Upper lobe of left lung (tissue), 6 donors: ENCODE measurements around the gene IRF3. TPM values are rescaled to one million over a fixed set of nuclear protein-coding genes. Genes with fewer than 3 reads are reported as not detected.

Experiments used
- ATAC-seq, 2 donors: fragments of 200-7000 bp; cut with Tn5 transposase; one replicate each; pipeline ENCODE4 v1.9.1; 2022; ENCODE audit warnings: mild to moderate bottlenecking in 2 of 2, moderate library complexity in 2 of 2; ENCODE audit not compliant: low FRiP score in 2 of 2
- DNase-seq, 2 donors: peaks; one replicate each; pipeline ENCODE4 v3.0.0-alpha.2; 2019 to 2020
- H3K27ac ChIP-seq, 4 donors: fragments of 200-600 bp; sonication (generic); one replicate each; pipeline ENCODE4 v1.5.1; 2016 to 2019
- H3K27me3 ChIP-seq, 4 donors: fragments of 200-600 bp; sonication (generic); one replicate each; pipeline ENCODE4 v1.5.1; 2017 to 2019
- H3K36me3 ChIP-seq, 4 donors: fragments of 200-600 bp; sonication (generic); one replicate each; pipeline ENCODE4 v1.5.1; 2016 to 2019
- H3K4me1 ChIP-seq, 4 donors: fragments of 200-600 bp; sonication (generic); one replicate each; pipeline ENCODE4 v1.5.1; 2018 to 2019
- H3K4me3 ChIP-seq, 4 donors: fragments of 200-600 bp; sonication (generic); one replicate each; pipeline ENCODE4 v1.5.1; 2017 to 2019; ENCODE audit warnings: mild to moderate bottlenecking in 2 of 4, moderate library complexity in 1 of 4
- H3K9me3 ChIP-seq, 4 donors: fragments of 200-600 bp; sonication (generic); one replicate each; pipeline ENCODE4 v1.5.1; 2018 to 2019
- EP300 ChIP-seq, 4 donors: sonication (generic); formaldehyde crosslinking; IDR thresholded peaks; one replicate each; pipeline ENCODE4 v1.5.1; 2017; ENCODE audit warnings: antibody characterized with exemption in 4 of 4, control low read depth in 2 of 4
- POLR2A ChIP-seq, 4 donors: fragments of 450-650 bp; IDR thresholded peaks; one replicate each; pipeline ENCODE4 v1.5.1; 2016 to 2017; ENCODE audit warnings: antibody characterized with exemption in 4 of 4, mild to moderate bottlenecking in 2 of 4
- POLR2AphosphoS5 ChIP-seq, 2 donors: sonication (generic); formaldehyde crosslinking; IDR thresholded peaks; one replicate each; pipeline ENCODE4 v1.5.1; 2017; ENCODE audit warnings: antibody characterized with exemption in 2 of 2
- WGBS, 2 donors: methylation state at CpG; one replicate each; pipeline ENCODE4 v1.1.5; 2017 to 2018; 5-methylcytosine and 5-hydroxymethylcytosine counted together
- total RNA-seq, 6 donors: library from RNA; depleted of rRNA in 4 of 6; stranded (reverse); fragments of >200 nt in 4 of 6; gene quantifications; one replicate each; pipeline versions ENCODE4 v1.1.0 to v1.2.1, GENCODE V29; 2016 to 2021
- TF ChIP-seq, protein P1 (sequence below), 6 experiments: fragments of 450-650 bp in 4 of 6; fragments of 200-600 bp in 2 of 6; sonication (generic) in 2 of 6; IDR thresholded peaks; one replicate each; pipeline ENCODE4 v1.5.1; 2016 to 2019; ENCODE audit warnings: antibody characterized with exemption in 6 of 6
- donor health status: DM: no; HTN: no; CAD: no; lungs with moderate emphysema.
- donor health status: DM: no; HTN: yes; CAD: no; lungs with severe emphysema.

Gene IRF3
- total RNA-seq, 6 donors from 2014 or later: 50.5 to 210 (median 99.1) TPM

DNA sequence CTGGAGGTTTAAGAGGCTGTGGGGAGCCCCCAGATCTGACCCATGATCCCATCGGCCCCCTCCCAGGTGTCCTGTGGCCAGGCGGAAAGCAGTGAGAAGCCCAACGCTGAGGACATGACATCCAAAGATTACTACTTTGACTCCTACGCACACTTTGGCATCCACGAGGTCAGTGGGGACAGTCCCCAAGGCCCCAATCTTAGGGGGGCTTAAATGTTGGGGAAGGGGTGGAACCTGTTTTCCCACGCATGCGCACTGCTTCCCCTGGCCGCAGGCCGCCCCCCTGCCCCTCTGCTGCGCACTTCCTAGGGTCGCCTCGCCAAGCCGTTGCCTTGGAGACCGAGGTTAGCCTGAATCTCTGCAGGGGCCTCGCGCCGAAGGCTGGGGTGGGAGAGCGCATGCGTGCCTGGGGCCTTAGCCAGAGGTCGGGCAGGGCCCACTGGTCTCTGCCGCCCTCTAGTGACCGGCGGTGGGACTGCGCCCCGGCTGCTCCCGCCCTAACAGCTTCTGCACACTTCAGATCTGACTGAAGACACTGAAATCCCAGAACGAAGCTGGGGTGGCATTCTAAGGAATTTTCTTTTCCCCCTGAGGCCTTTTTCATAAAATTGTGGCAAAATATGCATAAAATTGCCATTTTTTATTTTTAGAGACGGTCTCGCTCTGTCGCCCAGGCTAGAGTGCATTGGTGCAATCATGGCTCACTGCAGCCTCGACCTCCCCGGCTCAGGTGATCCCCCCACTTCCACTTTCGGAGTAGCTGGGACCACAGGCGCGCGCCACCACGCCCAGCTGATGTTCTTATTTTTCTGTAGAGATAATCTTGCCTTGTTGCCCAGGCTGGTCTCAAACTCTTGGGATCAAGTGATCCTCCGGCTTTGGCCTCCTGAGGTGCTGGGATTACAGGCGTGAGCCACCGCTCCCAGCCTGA, 15.0 kb upstream of the IRF3 start:
- Histone ChIP-seq H3K4me1 (peaks cover 41 to 49% (median 45%) of the 10 kb centered on the region in 4 donors), H3K36me3 (peaks cover 3 to 46% (median 42%) of the 10 kb centered on the region in 4 donors), H3K4me3 (peak overlapping the region in 2 of 4 donors; percentile 28 to 29), H3K9me3 (no peaks in the 10 kb centered on the region), H3K27me3 (no peaks in the 10 kb centered on the region), H3K27ac (peak overlapping the region; percentile 2 to 83 (median 54))
- peak; percentile 44 to 60 for ATAC-seq
- TF ChIP-seq POLR2AphosphoS5 (IDR thresholded peaks at IDR 0.05): no peak
- TF ChIP-seq, protein P1, sequence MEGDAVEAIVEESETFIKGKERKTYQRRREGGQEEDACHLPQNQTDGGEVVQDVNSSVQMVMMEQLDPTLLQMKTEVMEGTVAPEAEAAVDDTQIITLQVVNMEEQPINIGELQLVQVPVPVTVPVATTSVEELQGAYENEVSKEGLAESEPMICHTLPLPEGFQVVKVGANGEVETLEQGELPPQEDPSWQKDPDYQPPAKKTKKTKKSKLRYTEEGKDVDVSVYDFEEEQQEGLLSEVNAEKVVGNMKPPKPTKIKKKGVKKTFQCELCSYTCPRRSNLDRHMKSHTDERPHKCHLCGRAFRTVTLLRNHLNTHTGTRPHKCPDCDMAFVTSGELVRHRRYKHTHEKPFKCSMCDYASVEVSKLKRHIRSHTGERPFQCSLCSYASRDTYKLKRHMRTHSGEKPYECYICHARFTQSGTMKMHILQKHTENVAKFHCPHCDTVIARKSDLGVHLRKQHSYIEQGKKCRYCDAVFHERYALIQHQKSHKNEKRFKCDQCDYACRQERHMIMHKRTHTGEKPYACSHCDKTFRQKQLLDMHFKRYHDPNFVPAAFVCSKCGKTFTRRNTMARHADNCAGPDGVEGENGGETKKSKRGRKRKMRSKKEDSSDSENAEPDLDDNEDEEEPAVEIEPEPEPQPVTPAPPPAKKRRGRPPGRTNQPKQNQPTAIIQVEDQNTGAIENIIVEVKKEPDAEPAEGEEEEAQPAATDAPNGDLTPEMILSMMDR (IDR thresholded peaks at IDR 0.05): peak; percentile 96 to 100 (median 98)
- TF ChIP-seq EP300 (IDR thresholded peaks at IDR 0.05): no peak
- no peak for TF ChIP-seq POLR2A (IDR thresholded peaks at IDR 0.05)
- 37 to 63% methylated on average over 18 to 40 of the region's 40 CpGs for WGBS, 2 donors
- DNase-seq: peak; percentile 90 to 99

DNA sequence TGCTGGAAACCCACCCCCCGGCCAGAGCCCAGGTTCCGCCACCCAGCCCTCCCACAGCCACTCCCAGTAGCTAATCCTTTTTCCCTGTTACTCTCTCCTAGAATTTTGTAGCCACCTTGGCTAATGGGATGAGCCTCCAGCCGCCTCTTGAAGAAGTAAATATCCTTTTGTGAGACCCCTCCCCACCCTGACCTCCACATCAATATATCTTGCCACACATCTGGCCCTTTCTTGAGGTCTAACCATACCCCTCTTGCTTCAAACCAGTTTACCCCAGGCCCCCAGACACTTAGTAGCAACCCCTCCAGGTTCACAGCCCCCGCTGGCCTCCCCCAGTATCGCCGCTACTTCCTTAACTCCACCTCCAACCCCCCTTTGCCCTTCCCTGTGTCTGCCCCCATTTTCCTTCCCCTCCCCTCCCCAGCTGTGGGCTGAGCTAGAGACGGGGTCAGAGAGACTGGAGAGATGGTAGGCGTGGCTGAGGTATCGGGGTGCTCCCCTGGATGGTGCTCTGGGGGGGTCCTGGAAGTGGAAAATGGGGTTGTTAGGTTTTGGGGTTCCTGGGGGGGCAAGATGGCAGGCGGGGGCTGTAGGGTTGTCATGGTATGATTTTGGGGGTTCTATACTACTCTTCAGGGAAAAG, 14.2 kb upstream of the IRF3 start:
- Histone ChIP-seq H3K36me3 (peaks cover 3 to 38% (median 35%) of the 10 kb centered on the region in 4 donors), H3K4me3 (no peak overlapping the region), H3K9me3 (no peaks in the 10 kb centered on the region), H3K27me3 (no peaks in the 10 kb centered on the region), H3K4me1 (peaks cover 38 to 49% (median 41%) of the 10 kb centered on the region in 4 donors), H3K27ac (peak overlapping the region; percentile 2 to 83 (median 54))
- DNase-seq (no peak), ATAC-seq (no peak)
- 67 to 69% methylated on average over 10 of the region's 10 CpGs for WGBS, 2 donors
- TF ChIP-seq, protein P1 (IDR thresholded peaks at IDR 0.05): no peak
- TF ChIP-seq POLR2AphosphoS5 (IDR thresholded peaks at IDR 0.05) (no peak), POLR2A (IDR thresholded peaks at IDR 0.05) (no peak), EP300 (IDR thresholded peaks at IDR 0.05) (no peak)

DNA sequence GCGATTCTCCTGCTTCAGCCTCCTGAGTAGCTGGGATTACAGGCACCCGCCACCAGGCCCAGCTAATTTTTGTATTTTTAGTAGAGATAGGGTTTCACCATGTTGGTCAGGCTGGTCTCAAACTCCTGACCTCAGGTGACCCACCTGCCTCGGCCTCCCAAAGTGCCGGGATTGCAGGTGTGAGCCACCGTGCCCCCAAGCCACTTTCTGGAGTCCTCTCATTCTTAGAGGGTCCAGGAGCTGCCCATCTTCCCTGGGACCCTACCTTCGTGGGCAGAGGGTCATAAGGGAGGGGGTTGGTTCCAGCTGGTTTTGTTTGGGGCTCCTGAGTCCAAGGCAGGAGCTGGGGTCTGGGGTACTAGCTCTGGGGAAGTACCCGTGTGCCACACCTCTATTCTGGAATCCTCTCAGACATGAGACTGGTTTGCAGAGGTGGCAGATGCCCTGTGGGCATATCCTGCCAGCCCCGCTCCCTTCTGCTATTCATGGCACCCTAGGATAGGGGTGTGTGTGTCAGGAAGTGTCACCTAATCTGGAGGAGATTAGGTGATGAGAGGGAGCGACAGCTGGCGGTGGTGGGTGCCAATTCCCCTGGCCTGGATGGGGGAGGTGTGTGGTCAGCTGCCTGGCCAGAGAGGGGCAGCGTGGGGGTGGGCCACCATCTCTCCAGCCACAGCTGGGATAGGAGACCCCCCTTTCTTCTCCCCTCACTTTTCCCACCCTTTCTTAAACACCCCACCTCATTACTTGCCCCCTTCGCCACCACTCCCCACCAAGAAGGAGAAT, 13.5 kb upstream of the IRF3 start:
- Histone ChIP-seq H3K4me3 (no peak overlapping the region), H3K9me3 (no peaks in the 10 kb centered on the region), H3K27me3 (no peaks in the 10 kb centered on the region), H3K36me3 (peaks cover 3 to 31% (median 28%) of the 10 kb centered on the region in 4 donors), H3K4me1 (peaks cover 38 to 49% (median 41%) of the 10 kb centered on the region in 4 donors), H3K27ac (peak overlapping the region in 3 of 4 donors; percentile 23 to 96 (median 92))
- no peak for ATAC-seq
- DNase-seq: no peak
- TF ChIP-seq EP300 (IDR thresholded peaks at IDR 0.05) (no peak), POLR2A (IDR thresholded peaks at IDR 0.05) (no peak), POLR2AphosphoS5 (IDR thresholded peaks at IDR 0.05) (no peak)
- TF ChIP-seq, protein P1 (IDR thresholded peaks at IDR 0.05): no peak
- 59 to 68% methylated on average over 12 of the region's 12 CpGs for WGBS, 2 donors

DNA sequence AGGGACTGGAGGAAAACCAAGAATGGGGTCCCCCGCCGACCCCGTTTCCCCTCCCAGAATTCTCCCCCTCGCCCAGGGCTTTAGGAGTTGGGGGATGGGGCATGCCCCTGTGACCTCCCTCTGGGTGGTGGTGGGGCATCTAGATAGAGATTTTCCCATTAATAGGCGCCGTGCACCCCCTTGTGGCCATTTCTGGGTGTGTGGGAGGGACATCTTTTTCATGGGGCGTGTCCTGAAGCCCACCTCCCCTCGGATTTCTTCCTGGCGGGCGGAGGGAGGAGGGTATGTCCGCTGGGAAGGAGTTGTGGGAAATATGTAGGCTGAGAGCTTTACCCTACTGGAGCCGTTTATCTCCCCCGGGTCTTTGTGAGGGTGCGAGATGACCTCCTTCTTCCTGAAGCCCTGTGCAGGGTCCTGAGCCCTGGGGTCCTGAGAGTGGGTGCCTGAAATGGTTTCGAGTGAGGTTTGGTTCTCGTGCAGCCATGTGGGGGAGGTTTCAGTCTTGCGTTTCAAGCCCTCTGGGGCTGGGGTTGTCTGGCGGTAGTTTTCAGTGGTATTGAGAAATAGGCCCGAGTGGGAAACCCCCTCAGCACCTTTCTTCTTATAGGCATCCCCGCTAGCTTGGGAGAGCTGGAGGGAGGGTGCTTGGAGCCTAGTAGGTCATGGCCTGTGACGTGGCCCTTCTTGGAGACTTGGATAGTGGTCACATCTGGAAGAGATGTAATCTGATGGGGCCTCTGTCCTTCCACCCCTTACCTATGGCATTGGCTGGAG, 12.4 kb upstream of the IRF3 start:
- Histone ChIP-seq H3K27ac (peak overlapping the region; percentile 91 to 96 (median 92)), H3K9me3 (no peaks in the 10 kb centered on the region), H3K4me1 (peaks cover 38 to 49% (median 41%) of the 10 kb centered on the region in 4 donors), H3K36me3 (peaks cover 3 to 23% (median 21%) of the 10 kb centered on the region in 4 donors), H3K27me3 (no peaks in the 10 kb centered on the region), H3K4me3 (peak overlapping the region; percentile 88 to 100 (median 99))
- DNase-seq: peak in 1 of 2 donors; percentile 70
- 2 to 5% methylated on average over 11 to 20 of the region's 21 CpGs for WGBS, 2 donors
- ATAC-seq: peak in 1 of 2 donors; percentile 23
- TF ChIP-seq, protein P1 (IDR thresholded peaks at IDR 0.05): peak; percentile 44 to 78 (median 59)
- no peak for TF ChIP-seq POLR2A (IDR thresholded peaks at IDR 0.05)
